Neutrophil (primary cell): ENCODE measurements around the gene TRPC6.

Experiments
- H3K27ac ChIP-seq: fragments of 200-600 bp; sonication (generic); 2 replicates; pipeline ENCODE4 v1.5.1; 2016; ENCODE audit warnings: mild to moderate bottlenecking, moderate library complexity
- H3K27me3 ChIP-seq: fragments of 200-600 bp; sonication (generic); 2 replicates; pipeline ENCODE4 v1.6.0; 2016; ENCODE audit warnings: mild to moderate bottlenecking
- H3K36me3 ChIP-seq: fragments of 200-600 bp; sonication (generic); 2 replicates; pipeline ENCODE4 v1.5.1; 2017
- H3K4me1 ChIP-seq, 2 experiments: fragments of 200-600 bp in 1 of 2; sonication (generic) in 1 of 2; 1 replicate in 1 of 2; 2 replicates in 1 of 2; pipeline versions ENCODE4 v1.5.1 to v1.6.1; 2013 to 2016; ENCODE audit warnings: low read depth in 1 of 2, low read length in 1 of 2, mild to moderate bottlenecking in 1 of 2, moderate library complexity in 1 of 2; ENCODE audit not compliant: control insufficient read depth in 1 of 2, insufficient read depth in 1 of 2
- H3K4me3 ChIP-seq, 2 experiments: fragments of 200-600 bp in 1 of 2; sonication (generic) in 1 of 2; 1 replicate in 1 of 2; 2 replicates in 1 of 2; pipeline ENCODE4 v1.5.1; 2013 to 2016; ENCODE audit warnings: low read depth in 1 of 2, low read length in 1 of 2, mild to moderate bottlenecking in 1 of 2, moderate library complexity in 1 of 2
- H3K9me3 ChIP-seq: fragments of 200-600 bp; sonication (generic); 2 replicates; pipeline ENCODE4 v1.5.1; 2016
- TF ChIP-seq, protein P1 (sequence below): fragments of 200-600 bp; sonication (generic); IDR thresholded peaks from 2 replicates; pipeline ENCODE4 v1.5.1; 2016; ENCODE audit warnings: antibody characterized with exemption

The TRPC6 gene

DNA sequence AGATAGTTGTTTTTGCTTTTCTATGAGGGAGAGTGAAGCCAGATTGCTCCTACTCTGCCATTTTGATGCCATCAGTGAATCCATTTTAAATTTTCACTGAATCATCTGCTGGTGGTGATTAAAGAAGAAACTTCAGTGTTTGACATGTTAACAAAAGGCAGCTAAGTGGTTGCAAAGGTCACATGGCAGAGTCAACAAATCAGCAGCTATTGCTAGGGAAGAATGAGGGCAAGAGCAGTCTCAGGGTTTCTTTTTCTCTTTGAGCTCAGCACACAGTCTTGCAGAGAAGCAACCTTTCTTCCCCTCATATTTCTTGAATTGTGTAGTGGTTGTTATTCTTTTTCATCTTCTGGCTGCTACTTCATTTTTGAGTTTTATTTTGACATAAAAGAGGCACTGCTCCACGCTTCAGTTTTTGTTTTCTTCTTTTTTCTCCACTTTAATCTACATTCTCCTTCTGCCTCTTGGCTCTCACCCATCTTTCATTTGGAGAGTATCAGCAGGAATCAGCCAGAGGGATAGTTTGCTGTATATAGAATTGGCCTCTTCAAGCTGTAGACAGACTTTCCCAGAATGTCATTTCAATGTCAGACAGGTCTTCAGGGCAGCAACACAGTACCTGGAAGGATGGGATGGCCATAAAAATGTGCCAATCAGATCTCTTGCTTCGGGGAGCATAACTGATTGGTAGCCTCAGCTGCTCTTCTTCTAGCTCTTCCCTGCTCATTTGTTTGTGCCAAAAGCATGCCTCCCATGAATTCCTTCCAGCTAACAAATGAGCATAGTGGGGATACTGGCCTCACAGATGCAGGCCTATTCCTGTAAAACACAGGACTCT lies 153.9 kb downstream of the TRPC6 start:
- no peaks in the 10 kb centered on the region for H3K9me3 ChIP-seq
- TF ChIP-seq, protein P1, sequence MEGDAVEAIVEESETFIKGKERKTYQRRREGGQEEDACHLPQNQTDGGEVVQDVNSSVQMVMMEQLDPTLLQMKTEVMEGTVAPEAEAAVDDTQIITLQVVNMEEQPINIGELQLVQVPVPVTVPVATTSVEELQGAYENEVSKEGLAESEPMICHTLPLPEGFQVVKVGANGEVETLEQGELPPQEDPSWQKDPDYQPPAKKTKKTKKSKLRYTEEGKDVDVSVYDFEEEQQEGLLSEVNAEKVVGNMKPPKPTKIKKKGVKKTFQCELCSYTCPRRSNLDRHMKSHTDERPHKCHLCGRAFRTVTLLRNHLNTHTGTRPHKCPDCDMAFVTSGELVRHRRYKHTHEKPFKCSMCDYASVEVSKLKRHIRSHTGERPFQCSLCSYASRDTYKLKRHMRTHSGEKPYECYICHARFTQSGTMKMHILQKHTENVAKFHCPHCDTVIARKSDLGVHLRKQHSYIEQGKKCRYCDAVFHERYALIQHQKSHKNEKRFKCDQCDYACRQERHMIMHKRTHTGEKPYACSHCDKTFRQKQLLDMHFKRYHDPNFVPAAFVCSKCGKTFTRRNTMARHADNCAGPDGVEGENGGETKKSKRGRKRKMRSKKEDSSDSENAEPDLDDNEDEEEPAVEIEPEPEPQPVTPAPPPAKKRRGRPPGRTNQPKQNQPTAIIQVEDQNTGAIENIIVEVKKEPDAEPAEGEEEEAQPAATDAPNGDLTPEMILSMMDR, result no peak
- no peak overlapping the region for H3K27ac ChIP-seq
- H3K36me3 ChIP-seq, result no peaks in the 10 kb centered on the region
- H3K27me3 ChIP-seq, result no peaks in the 10 kb centered on the region
- H3K4me3 ChIP-seq, result no peak overlapping the region
- H3K4me1 ChIP-seq, result no peaks in the 10 kb centered on the region

DNA sequence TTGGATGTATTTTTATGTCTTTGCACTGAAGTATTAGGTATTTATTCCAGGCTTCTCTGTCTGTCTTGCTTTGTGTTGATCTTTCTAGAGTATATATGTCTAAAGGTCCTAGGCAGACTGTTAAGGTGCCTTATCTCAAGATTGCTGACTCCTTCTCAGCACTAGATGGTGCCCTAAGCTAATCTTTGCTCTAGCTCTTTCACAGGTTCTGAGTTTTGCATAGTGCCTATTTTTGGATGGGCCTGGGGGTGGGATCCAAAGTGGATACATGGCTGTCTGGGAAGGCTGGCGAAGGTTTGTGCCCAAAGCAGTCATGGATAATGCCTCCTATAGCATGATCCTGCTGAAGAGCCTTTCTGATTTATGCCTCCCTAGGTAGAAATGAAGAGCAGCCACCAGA lies 154.9 kb downstream of the TRPC6 start:
- H3K27ac ChIP-seq, result no peak overlapping the region
- TF ChIP-seq, protein P1, result no peak
- H3K27me3 ChIP-seq, result no peaks in the 10 kb centered on the region
- H3K4me3 ChIP-seq, result no peak overlapping the region
- no peaks in the 10 kb centered on the region for H3K9me3 ChIP-seq
- H3K4me1 ChIP-seq, result no peaks in the 10 kb centered on the region
- H3K36me3 ChIP-seq, result no peaks in the 10 kb centered on the region

DNA sequence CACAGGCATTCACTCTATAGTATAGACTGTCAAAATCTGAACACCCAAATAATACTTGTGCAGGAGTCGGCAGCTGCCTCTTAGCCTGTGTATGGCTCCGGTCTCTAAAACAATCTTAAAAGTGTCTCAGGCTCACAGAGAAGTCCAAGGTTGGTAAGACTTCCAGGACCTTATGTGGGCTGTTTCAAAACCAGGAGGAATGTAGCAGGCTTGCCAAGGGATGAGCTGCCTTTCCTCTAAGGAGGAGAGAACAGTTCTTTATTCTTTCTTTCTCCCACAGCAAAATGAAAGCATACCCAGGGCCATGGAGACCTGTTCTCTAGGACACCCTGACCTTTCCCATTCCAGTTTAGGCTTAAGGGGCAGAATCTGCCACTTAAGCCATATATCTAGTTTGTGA lies 176.5 kb downstream of the TRPC6 start:
- no peaks in the 10 kb centered on the region for H3K9me3 ChIP-seq
- H3K4me1 ChIP-seq, result no peaks in the 10 kb centered on the region
- H3K27ac ChIP-seq, result no peak overlapping the region
- H3K27me3 ChIP-seq, result no peaks in the 10 kb centered on the region
- no peaks in the 10 kb centered on the region for H3K36me3 ChIP-seq
- TF ChIP-seq, protein P1, result no peak
- no peak overlapping the region for H3K4me3 ChIP-seq
